Activated naive CD4-positive, alpha-beta T cell (primary cell): ENCODE data around the gene RTL1.

Experiments
- DNase-seq, 4 experiments: peaks; one replicate each; lab custom pipeline; 2025; lab: John Stamatoyannopoulos, UW

Gene RTL1

DNA sequence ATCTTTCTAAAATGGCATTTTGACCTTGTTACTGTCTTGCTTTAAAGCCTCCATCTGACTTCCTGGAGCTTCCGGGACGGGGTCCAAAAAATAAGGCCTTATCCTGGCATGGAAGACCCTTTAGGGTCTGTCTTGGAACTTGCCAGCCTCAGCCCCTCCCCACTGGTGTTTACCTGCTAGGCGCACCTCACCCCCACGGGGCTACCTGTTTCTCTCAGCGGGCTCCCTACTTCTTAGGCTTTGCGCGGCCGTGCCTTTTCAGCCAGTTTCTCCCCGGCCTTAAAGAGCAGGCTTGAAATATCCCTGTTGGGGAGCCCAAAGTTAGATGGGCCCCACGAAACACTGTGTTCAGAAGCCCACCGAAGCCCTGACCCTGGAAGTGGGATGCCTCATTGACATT lies 5.1 kb downstream of the RTL1 start:
- DNase-seq = no peak

DNA sequence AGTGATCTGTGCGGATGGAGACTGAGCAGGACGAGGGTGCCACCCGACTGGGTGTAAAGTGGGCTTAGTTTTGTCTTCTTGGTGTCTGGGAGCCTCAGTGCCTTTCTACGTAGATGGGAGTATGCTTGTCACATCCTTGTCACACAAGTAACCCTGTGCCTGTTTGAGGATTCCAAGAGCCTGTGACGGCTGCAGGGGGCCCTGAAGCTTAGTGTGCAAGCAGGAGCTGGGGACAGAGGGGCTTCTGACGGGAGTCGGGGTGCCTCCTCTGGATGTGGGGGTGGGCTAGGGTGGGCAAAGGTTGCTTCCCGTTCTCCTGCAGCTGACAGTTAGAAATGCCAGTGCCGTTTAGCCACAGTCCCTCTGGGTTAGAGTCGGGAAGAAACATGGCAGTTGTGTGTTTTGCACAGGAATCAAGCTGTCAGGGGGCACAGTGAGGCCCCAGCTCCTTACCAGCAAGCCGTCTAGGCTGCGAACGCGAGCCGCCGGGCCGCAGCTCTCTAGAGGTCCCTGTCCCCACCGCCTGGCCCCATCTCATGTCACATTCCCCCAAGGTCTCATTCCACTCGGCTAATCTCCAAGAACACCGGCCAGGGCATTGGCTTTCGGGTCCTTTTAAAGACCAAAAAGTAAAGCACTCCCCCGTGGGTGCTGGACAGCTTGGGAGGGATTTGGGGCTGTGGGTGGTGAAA lies 7.0 kb downstream of the RTL1 start:
- DNase-seq = no peak

DNA sequence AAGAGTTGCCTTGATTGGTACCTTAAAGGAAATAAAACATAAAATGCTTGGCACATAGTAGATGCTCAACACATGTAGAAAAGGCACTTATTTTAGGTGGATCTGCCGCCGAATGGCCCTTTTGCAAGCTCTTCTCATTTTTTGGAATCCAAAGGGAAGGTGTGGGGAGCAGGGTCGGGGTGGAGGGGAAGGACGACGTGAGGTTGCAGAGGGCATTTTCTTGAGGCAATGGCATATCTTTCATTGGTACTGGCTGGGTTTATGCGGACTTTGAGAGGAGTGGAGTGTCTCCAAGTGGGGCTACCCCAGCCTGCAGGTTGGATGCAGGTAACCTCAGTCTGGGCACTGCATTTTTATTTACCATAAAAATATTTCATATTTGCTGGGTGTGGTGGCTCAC lies 8.1 kb downstream of the RTL1 start:
- DNase-seq = no peak

- DNase-seq = no peak
These were observed 9.1 kb downstream of the RTL1 start for GRCh38 chr14:100894416-100894815.

GRCh38 chr14:100893760-100894159 lies 9.8 kb downstream of the RTL1 start:
- DNase-seq = no peak

- DNase-seq = no peak
These were observed 10.3 kb downstream of the RTL1 start for GRCh38 chr14:100893228-100893601.

GRCh38 chr14:100892496-100893227 lies 10.9 kb downstream of the RTL1 start:
- no peak for DNase-seq

GRCh38 chr14:100891501-100892445 lies 11.7 kb downstream of the RTL1 start:
- no peak for DNase-seq

DNA sequence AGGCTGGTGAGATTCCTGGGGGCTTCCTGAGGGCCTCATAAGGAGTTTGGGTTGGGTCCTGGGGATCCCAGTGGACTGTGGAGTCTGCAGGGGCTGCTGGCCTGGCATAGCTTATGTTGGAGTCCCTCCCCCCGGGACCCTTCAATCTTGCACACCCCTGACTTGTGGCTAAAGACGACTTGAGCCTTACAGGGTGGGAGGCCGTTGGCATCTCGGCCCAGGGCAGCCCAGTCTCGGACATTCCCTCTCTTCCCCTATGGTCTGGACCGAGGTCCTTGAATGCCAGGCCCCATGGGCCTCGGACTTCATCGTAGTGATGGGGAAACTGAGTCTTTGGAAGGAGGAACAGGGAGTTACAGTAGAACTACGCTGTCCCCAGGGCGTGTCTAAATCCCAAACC lies 12.5 kb downstream of the RTL1 start:
- no peak for DNase-seq

- no peak for DNase-seq
These were observed 13.3 kb downstream of the RTL1 start for GRCh38 chr14:100890061-100890850.

- DNase-seq = no peak
These were observed 13.9 kb downstream of the RTL1 start for GRCh38 chr14:100889641-100890040.

GRCh38 chr14:100888789-100889315 lies 14.7 kb downstream of the RTL1 start:
- no peak for DNase-seq

- no peak for DNase-seq
These were observed 15.7 kb downstream of the RTL1 start for GRCh38 chr14:100887728-100888335.

- DNase-seq = no peak
These were observed 17.9 kb downstream of the RTL1 start for GRCh38 chr14:100885617-100886016.

DNA sequence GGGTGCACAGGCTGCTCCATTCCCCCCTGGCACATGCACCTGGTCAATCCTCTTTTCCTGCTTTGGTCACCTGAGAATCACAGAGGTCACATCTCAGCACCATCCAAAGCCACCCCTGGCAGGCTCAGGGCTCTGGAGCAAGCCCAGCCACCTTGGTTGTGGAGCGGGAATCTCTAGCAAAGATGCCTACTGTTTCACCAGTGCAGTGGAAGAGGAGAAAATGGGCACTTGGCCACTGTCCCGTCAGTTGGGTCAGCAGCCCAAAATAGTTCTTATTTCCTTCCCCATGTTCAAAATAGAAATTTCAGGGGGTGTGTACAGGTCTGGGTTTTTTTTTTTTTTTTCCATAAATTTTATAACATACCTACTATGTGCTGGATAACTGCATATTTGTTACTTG lies 18.3 kb downstream of the RTL1 start:
- DNase-seq = no peak

DNA sequence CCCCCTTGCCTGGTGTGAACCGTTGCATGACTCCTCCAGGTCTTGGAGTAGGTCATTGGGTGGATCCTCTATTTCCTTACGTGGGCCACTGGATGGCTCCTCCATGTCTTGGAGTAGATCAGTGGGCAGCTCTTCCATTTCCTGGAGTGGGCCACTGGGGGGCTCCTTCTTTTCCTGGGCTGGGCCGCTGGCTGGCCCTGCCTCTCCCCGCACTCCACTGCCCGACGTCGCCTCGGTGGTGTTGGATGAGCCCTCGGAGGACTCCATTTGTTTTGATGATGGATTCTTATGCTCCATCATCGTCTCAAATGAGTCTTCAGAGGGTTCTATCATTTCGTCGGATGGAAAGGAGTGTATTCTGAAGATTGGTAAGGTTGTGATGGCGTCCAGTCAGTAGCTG lies 19.1 kb downstream of the RTL1 start:
- DNase-seq = no peak

GRCh38 chr14:100883789-100884101 lies 19.8 kb downstream of the RTL1 start:
- DNase-seq = no peak

- DNase-seq = no peak
These were observed 20.3 kb downstream of the RTL1 start for GRCh38 chr14:100882991-100883788.

- DNase-seq = no peak
These were observed 21.2 kb downstream of the RTL1 start for GRCh38 chr14:100882026-100882967.
